ENCODE results near the gene BRK1.
"Not testable (repeated sequence)": the region's sequence is repeated elsewhere in the genome, so short reads cannot be mapped to it uniquely, and the experiment has no call there.

The BRK1 gene

DNA sequence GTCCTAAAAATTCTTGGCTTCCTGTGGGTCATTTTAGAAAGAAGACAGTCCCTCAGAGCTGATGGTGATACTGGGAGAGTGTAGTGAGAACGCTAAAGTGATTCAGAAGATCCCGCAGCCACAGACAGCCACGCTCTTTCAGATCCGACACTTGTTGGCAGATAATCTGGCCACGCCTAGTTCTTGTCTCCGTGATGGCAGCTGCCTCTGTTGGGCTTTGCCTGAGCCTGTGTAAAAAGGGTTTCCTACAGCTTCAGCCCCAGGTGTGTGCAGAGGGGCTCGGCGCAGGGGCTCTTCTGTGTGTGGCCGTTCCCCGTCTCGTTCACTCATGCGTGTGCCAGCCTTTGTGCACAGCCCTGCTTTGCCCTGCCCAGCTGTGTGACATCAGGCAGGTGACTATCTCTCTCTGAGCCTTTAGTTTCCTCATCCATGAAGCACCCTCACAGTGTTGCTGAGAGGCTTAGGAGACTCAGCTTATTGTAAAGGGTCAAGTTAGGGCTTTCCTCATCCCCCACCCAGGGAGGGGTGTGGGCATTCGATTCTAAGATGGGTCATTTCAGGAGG is 55.5 kb downstream of the BRK1 start:
- TF ChIP-seq ZFP30 (CRISPR knock-in tag; IDR thresholded peaks at IDR 0.05) (no peak), ZC3H10 (CRISPR knock-in tag; IDR thresholded peaks at IDR 0.05) (no peak), TOX (CRISPR knock-in tag; IDR thresholded peaks at IDR 0.05; ENCODE audit: borderline replicate concordance) (no peak)
- TF ChIP-seq, protein P1, sequence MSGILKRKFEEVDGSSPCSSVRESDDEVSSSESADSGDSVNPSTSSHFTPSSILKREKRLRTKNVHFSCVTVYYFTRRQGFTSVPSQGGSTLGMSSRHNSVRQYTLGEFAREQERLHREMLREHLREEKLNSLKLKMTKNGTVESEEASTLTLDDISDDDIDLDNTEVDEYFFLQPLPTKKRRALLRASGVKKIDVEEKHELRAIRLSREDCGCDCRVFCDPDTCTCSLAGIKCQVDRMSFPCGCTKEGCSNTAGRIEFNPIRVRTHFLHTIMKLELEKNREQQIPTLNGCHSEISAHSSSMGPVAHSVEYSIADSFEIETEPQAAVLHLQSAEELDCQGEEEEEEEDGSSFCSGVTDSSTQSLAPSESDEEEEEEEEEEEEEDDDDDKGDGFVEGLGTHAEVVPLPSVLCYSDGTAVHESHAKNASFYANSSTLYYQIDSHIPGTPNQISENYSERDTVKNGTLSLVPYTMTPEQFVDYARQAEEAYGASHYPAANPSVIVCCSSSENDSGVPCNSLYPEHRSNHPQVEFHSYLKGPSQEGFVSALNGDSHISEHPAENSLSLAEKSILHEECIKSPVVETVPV (CRISPR knock-in tag; IDR thresholded peaks at IDR 0.05) = no peak
- no peak for ATAC-seq

DNA sequence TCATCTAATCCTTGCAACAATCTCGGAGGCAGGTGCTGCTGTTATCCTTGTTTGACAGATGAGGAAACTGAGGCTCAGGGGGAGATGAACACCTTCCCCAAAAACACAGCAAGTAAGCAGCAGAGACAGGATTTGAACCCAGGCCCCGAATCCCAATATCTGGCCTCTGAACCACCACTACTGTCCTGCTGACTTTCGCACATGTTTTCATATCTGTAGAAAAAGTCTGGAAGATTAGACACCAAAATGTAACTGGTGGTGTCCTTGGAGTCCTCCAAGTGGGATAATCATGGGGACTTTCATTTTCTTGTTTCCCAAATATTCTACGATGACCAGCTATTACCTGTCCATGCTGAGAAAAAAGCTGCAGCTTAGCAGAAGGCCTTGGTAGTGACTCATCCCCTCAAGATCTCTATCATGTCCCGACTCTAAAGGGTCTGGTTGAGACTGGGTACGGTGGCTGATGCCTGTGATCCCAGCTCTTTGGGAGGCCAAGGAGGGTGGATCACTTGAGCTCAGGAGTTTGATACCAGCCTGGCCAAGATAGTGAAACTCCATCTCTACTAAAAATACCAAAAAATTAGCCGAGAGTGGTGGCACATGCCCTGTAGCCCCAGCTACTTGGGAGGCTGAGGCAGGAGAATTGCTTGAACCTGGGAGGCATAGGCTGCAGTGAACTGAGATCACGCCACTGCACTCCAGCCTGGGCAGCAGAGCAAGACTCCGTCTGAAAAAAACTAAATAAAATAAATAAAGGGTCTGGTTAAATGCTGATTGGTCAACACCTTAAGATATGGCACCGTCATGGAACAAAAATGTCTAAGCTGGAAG is 57.8 kb downstream of the BRK1 start:
- ATAC-seq = peak; percentile 75
- no peak for TF ChIP-seq PPARA (CRISPR knock-in tag; IDR thresholded peaks at IDR 0.05; ENCODE audit: borderline replicate concordance)
- no peak for TF ChIP-seq ZC3H10 (CRISPR knock-in tag; IDR thresholded peaks at IDR 0.05)
- peak; percentile 97 for TF ChIP-seq ZFP3 (CRISPR knock-in tag; IDR thresholded peaks at IDR 0.05)

DNA sequence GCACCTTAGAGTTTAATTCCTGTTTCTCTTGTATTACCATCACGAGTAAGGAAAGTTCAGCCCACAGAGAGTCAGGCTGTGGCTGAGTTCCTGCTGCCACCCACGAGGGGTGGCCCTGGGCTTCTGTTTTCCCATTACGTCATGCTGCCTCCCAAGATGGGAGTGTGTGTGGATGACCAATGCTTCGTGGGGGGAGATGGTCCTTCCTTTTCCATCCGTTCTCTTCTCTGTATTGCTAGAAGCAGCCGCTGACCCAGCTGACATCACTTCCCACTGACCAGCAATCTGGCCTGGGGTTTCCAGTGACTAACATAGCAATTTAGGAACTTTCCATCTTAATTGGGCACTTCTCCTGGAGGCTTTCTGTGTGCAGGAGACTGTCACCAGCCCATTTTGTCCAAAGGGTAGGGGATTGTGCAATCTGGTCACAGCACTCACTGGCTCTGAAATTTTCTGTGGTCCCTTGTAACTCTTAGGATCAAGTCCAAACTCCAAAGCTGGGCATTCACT is 58.5 kb downstream of the BRK1 start:
- TF ChIP-seq ISL1 (CRISPR knock-in tag; IDR thresholded peaks at IDR 0.05) = no peak
- TF ChIP-seq, protein P2, sequence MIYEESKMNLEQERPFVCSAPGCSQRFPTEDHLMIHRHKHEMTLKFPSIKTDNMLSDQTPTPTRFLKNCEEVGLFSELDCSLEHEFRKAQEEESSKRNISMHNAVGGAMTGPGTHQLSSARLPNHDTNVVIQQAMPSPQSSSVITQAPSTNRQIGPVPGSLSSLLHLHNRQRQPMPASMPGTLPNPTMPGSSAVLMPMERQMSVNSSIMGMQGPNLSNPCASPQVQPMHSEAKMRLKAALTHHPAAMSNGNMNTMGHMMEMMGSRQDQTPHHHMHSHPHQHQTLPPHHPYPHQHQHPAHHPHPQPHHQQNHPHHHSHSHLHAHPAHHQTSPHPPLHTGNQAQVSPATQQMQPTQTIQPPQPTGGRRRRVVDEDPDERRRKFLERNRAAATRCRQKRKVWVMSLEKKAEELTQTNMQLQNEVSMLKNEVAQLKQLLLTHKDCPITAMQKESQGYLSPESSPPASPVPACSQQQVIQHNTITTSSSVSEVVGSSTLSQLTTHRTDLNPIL (CRISPR knock-in tag; IDR thresholded peaks at IDR 0.05; ENCODE audit: low read depth) = no peak
- no peak for TF ChIP-seq SNAI2 (CRISPR knock-in tag; IDR thresholded peaks at IDR 0.05)
- TF ChIP-seq, protein P3, sequence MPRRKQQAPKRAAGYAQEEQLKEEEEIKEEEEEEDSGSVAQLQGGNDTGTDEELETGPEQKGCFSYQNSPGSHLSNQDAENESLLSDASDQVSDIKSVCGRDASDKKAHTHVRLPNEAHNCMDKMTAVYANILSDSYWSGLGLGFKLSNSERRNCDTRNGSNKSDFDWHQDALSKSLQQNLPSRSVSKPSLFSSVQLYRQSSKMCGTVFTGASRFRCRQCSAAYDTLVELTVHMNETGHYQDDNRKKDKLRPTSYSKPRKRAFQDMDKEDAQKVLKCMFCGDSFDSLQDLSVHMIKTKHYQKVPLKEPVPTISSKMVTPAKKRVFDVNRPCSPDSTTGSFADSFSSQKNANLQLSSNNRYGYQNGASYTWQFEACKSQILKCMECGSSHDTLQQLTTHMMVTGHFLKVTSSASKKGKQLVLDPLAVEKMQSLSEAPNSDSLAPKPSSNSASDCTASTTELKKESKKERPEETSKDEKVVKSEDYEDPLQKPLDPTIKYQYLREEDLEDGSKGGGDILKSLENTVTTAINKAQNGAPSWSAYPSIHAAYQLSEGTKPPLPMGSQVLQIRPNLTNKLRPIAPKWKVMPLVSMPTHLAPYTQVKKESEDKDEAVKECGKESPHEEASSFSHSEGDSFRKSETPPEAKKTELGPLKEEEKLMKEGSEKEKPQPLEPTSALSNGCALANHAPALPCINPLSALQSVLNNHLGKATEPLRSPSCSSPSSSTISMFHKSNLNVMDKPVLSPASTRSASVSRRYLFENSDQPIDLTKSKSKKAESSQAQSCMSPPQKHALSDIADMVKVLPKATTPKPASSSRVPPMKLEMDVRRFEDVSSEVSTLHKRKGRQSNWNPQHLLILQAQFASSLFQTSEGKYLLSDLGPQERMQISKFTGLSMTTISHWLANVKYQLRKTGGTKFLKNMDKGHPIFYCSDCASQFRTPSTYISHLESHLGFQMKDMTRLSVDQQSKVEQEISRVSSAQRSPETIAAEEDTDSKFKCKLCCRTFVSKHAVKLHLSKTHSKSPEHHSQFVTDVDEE (CRISPR knock-in tag; IDR thresholded peaks at IDR 0.05) = no peak
- TF ChIP-seq ZNF565 (CRISPR knock-in tag; conservative IDR thresholded peaks at IDR 0.05; ENCODE audit: low read depth) = no peak
- TF ChIP-seq ZNF70 (CRISPR knock-in tag; IDR thresholded peaks at IDR 0.05) = no peak
- TF ChIP-seq ZNF8 (CRISPR knock-in tag; IDR thresholded peaks at IDR 0.05) = no peak
- no peak for TF ChIP-seq ESRRG (CRISPR knock-in tag; IDR thresholded peaks at IDR 0.05)
- peak; percentile 87 for ATAC-seq

DNA sequence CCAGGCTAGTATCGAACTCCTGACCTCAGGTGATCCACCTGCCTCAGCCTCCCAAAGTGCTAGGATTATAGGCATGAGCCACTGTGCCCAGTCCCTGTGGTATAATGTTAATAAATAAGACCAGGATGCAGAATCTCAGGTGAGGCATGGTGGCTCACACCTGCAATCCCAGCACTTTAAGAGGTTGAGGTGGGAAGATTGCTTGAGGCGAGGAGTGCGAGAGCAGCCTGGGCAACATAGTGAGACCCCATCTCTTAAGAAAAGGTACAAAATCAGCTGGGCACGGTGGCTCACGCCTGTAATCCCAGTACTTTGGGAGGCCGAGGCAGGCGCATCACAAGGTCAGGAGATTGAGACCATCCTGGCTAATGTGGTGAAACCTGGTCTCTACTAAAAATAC is 59.9 kb downstream of the BRK1 start:
- ATAC-seq = not testable (repeated sequence)

DNA sequence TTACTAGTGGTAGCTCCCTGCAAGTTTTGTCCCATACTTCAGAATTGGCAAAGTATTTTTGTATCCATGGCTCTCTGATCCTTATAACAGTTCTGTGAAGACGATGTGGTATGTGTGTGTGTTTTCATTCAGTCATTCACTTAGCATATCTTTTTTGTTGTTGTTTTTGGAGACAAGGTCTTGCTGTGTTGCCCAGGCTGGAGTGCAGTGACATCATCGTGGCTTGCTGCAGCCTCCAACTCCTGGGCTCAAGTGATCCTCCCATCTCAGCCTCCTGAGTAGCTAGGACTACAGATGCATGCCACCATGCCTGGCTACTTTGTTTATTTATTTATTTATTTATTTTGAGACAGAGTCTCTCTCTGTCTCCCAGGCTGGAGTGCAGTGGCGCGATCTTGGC is 60.7 kb downstream of the BRK1 start:
- not testable (repeated sequence) for ATAC-seq

Data from SK-N-SH treated with all-trans-retinoic acid at 6 μM for 48 hours (cell line).